GM15510 (cell line): ENCODE measurements around the gene CNBD2.

Experiments
- POLR2A ChIP-seq: IDR thresholded peaks from 3 replicates; pipeline ENCODE4 v1.6.1; 2011; ENCODE audit warnings: borderline replicate concordance; ENCODE audit not compliant: insufficient read length; ENCODE audit errors: extremely low read depth

The CNBD2 gene

DNA sequence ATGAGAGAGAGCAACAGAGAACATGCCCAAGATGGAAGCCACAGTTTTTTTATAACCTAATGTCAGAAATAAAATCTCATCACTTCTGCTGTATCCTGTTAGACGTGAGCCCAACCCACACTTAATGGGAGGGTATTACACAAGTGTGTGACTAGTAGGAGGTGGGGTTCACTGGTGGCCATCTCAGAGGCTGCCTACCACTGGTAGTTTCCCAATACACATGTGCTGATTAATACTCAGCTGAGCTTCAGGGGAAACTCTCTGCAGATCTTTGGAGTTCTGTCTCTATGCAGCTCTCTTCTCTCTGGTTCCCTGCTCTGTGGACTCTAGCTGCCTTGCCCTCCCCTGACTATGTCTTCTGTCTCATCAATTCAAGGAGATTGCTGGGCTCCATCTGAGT is 35.7 kb downstream of the CNBD2 start:
- TF ChIP-seq POLR2A, result no peak

DNA sequence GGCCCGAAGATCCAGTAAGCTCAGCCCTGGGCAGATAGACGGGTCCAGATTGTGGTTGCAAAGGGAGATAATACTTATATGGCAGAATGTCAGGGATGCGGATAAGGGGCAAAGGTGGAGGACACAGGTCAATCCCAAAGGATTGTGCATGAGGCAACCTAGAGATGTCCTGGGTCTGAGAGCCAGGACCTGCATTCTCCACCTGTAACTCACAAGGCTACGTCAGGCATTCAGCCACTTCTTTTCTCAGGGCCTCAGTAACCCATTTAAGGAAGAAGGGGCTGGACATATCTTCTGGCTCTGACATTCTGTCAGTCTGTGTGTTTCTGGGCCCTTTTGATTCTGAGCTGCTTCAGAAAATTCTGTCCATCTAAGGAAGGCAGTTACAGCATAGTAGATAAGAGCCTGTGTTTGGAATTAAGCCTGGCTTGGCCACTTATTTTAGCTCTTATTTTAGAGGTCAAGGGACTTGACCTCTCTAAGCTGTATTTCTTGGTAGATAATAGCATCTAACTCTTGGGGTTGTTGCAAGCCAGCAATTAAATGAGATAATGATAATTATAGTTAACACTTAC is 40.2 kb downstream of the CNBD2 start:
- no peak for TF ChIP-seq POLR2A

DNA sequence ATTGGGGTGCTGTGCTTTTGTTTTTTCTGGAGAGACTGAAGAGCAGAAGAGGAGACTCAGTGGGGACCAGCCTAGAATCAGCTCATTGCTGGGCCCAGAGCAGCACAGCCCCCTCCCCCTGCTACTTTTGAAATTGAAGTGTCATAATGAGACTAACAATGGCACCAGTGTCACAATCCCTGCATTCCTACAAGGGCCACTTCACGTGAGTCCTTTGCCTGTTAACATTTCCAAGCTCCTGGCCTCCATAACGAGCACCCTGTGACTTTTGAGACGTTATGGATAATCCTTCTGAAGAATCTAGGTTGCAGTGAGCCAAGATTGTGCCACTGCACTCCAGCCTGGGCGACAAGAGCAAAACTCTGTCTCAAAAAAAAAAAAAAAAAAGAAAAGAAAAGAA is 41.7 kb downstream of the CNBD2 start:
- no peak for TF ChIP-seq POLR2A

DNA sequence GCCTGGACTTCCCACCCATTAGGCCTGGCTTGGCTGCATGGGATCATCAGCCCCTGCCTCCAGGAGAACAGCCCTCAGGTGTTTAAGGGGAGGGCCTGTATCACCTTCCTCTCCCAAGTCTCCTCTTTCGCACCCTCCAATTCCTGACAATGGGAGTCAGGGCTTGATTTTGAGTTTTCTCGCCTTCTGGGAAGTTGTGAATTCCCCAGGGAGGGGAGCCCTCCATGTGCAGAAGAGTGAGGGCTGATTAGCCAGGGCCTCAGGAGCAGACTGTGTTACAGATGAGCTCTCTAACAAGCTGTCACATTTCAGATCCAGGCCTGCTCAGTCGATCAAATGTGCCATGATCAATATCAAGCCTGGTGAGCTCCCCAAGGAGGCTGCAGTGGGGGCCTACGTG is 42.4 kb downstream of the CNBD2 start:
- TF ChIP-seq POLR2A, result no peak

DNA sequence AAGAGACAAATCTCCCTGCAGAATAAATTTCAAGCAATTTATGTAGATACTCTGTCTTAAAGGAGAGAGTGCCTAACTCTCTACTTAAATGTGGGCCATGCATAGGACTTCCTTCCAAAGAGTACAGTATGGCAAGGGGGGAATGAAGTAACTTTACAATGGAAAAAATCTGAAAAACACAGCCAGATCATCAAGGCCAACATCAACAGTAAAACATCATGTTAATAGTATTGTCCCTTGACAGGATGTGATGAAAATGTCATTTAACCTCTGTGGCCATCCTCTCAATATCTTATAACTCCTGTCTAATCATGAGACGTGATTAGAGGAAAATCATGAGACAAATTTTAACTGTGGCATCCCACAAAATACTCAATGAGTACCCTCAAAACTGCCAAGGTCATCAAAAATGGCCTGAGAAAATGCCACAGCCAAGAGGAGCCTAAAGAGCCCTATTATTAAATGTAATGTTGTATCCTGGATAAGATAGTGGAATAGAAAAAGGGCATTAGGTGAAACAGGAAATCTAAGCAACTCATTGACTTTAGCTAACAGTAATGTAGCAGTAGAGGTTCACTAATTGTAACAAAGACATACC is 47.5 kb downstream of the CNBD2 start:
- no peak for TF ChIP-seq POLR2A

DNA sequence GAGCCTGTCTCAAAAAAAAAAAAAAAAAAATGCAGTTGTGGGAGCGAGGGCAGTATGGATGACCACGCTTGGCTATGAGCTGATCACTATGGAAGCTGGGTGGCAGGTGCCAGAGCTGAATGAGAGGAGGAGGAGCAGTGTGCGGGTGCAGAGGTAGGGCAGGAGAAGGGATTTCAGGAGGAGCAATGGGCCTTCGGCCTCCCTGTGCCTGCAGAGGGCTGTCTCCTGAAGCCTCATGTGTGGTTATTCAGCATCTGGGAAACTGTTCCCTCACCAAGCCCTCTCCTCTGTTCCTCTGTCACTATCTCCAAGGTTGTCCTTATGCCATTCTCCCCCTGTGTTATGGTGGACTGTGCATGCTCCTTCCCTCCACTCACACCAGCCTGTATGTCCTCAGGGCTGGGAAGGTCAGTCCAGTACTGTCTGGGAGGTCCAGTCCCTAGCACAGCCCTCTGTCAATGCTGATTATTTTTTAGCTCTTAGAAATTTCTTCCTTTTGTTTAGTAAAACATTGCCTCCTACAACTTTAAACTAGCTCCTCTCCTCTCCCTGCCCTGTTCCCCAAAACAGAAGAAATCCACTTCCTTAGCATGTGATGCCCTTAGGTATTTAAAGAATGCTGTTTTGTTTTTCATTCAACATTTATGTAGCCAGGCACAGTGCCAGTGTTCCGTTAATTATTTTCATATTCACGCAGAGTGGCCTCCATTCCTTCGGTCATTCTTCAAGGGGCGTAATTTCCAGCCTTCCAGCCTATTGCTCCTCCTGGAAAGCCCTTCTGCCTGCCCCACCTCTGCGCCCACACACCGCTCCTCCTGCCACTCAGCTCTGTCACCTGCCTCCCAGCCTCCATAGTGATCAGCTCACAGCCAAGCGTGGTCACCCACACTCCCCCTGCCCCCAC is 48.9 kb downstream of the CNBD2 start:
- TF ChIP-seq POLR2A, result no peak

DNA sequence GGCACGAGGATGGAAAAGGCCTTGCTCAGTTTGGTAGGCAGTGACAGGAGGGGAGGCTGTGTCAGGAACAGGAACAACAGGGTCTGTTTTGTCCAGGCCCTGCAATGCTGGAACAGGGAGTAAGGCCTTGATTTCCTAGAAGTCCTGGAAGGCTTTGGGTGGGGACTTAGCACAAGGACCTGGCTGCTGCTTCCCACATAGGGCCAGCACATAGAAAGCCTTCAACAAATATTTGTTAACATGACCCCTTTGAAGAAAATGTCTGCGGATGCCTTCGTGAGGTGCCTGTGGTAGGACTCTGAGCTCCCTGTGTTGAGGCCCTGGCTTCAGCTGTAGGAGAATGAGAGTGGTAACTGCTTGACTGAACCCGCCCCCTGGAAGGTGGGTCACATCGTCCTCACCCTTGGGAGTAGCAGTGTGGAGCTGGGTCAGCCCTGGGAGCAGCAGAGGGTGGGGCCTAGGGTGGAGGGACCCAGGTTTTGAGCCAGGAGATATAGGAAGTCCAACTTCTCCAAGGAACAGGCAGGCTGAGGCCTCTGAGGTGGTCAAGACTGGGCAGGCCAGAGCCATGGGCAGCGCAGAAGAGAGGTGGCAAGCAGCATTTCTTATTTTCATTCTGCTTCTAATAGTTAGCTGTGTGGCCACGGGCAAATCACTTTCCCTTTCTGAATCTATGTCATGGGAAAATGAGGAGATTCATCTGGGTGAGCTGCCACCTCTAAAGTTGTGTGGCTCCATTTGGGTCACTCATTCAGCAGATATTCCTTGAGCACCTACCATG is 50.0 kb downstream of the CNBD2 start:
- no peak for TF ChIP-seq POLR2A

DNA sequence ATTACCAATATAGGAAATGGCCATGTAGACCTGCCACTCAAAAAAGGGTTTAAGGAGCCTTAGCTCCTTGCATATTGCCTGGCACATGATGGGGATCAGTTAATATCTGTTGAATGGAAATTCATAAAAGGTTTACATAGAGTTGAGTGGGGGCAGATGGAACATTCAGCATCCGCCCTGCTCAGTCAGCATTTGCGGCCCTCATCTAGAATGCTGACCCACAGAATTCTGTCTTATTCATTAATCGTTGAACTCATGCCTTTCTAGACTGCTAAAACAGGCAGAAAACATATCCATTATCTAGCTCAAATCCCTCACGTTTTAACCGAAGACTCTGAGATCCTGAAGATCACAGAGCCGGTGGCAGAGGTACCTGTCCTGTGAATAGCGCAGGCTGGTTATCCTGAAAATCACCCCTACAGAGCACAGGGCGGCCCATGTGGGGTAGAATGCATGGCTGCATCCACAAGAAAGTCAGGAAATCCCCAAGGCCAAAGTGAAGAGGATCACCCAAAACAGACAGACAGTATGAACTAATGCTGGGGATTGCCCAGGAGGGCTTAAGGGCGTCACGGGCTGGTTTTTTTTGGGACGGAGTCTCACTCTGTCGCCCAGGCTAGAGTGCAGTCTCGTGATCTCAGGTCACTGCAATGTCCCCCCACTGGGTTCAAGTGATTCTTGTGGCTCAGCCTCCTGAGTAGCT is 59.9 kb downstream of the CNBD2 start:
- no peak for TF ChIP-seq POLR2A

DNA sequence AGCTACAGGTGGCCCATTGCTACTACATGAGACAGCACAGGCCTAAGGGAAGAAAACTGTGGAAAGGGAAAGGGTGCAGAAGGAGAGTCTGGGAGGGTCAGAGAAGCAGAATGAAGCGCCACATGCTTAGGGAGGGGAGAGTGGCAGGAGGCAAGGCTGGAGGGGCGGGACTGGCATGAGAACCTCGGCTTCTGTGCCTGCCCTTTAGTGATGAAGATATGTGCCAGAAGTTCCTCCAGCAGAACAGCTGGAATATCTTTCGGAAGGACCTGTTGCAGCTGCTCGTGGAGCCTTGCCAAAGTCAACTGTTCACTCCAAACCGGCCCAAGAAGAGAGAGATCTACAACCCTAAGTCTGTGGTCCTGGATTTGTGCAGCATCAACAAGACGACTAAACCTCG is 61.8 kb downstream of the CNBD2 start:
- TF ChIP-seq POLR2A, result no peak

DNA sequence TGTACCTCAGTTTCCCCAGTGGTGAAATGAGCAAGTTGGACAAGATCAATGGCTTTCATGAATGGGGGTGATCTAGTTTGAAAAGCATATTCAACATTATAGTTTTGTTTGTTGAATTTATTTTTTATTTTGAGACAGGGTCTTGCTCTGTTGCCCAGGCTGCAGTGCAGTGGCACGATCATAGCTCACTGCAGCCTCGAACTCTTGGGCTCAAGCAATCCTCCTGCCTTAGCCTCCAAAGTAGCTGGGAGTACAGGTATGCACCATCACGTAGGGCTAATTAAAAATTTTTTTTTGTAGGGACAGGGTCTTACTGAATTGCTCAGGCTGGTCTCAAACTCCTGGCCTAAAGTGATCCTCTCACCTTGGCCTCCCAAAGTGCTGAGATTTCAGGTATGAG is 63.4 kb downstream of the CNBD2 start:
- TF ChIP-seq POLR2A, result no peak

DNA sequence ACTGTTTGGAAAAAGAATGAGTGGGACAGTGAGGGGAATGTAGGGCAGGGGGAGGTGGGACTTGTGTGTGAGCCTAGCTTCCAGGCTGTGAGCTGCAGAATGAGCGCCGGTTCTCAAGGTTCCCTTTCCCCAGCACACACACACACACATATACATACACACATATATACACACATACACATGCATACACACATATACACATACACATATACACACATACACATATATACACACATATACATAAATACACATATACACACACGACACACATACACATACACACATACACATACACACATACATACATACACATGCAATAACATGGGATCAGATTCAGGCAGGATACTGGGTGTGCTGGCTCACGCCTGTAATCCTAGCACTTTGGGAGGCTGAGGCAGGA is 66.5 kb downstream of the CNBD2 start:
- TF ChIP-seq POLR2A, result no peak

DNA sequence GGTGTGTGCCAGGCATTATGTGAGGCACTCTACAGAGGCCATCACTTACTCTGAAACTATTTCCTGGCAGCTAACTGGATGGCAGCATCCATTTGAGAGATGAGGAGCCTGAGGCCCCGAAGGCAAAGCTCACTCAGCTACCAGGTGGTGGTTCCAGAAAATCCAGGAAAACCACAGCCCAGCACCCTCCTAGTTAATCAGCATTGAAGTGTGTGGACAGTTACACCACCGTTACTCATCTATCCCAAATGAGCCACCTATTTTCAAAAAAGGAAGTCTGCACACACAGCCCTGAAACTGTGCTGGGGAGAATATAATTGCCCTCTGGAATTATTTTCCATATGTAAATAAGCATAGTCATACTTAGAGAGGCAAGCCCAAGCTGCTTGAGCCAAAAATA is 67.4 kb downstream of the CNBD2 start:
- TF ChIP-seq POLR2A, result no peak

DNA sequence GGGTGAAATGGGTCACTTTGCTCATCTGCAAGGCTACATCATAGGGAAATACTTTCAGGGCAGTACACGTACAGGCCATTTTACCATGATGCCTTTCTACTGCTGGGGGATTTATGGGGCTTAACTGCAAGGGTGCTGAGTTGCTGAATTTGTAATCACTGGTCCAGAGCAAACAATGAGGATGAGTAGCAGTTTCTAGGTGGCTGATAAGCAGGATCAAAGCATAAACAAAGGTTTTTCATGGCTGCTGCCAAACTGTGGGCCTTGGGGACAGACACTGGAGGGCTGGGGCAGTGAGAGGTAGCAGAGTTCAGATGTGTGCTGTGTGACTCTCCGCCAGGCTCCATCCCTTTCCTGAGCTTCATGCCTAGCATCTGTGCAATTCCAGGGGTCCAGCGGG is 68.3 kb downstream of the CNBD2 start:
- TF ChIP-seq POLR2A, result no peak

DNA sequence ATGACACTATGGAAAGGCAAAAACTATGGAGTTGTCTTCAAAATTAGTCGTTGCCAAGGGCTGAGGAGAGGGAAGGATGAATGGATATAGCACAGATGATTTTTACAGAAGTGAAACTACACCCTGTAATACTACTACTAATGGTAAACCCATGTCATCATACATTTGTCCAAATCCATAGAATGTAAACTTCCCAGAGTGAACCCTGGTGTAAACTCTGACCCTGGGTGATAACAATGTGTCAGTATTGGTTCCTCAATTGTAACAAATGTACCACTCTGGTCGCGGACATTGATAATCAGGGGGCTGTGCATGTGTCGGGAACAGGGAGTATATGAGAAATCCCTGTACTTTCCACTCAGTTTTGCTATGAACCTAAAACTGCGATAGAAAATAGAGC is 72.2 kb downstream of the CNBD2 start:
- no peak for TF ChIP-seq POLR2A
